DND-41 (cell line): ENCODE results near the gene LAMB4.

Experiments
- CTCF ChIP-seq: IDR thresholded peaks from 2 replicates; pipeline ENCODE4 v1.5.1; 2012; ENCODE audit warnings: borderline replicate concordance, low read length, moderate library complexity, mild to moderate bottlenecking; ENCODE audit not compliant: poor library complexity, severe bottlenecking; ENCODE audit errors: extremely low read depth
- EZH2 ChIP-seq: IDR thresholded peaks from 3 replicates; pipeline ENCODE4 v1.6.1; 2012; ENCODE audit warnings: borderline replicate concordance, low read depth, mild to moderate bottlenecking, moderate library complexity, low read length, inconsistent platforms; ENCODE audit not compliant: severe bottlenecking

- TF ChIP-seq CTCF (no peak), EZH2 (no peak)
Observed at GRCh38 chr7:108029034-108029433, 101.1 kb downstream of the LAMB4 start.
